Measurements from ENCODE around the gene ASPG. TPM values are rescaled to one million over a fixed set of nuclear protein-coding genes. Genes with fewer than 3 reads are reported as not detected.

The ASPG gene
- total RNA-seq, 3 donors from 2014 or later (not counting 1 experiment from before 2014, with no cell fraction given), result not detected

DNA sequence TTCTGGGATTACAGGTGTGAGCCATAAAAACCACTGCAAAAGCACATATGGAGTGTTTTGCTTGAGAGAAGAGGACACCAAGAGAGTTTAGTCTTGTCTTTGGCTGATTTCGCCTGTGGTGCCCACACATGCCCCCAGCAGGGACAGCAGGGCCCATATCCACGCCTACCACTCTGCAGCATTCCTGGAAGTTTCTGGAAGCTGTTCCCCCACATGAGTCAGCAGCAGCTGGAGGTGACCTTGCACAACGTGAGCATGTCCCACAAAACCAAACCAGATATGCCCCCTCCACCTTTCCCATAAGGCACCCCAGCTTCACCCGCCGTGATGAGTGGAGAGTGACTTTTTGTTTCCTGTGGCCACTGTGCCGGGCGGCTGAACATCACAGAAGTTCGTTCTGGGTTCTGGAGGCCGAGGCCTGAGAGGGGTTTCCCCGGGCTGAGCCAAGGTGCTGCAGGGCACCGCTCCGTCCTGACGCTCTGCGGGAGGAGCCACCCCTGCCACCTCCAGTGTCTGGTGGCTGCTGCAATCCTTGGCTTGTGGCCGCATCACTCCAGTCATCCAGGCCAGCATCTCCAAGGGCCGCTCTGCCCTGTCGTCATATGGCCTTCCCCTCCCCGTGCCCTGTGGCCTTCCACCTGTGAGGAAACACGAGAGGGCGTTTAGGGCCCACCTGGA, 4.7 kb downstream of the ASPG start:
- Histone ChIP-seq H3K9me3 (ENCODE audit: control insufficient read depth, insufficient read depth, low read length) (no peaks in the 10 kb centered on the region), H3K4me1 (ENCODE audit: control insufficient read depth, insufficient read depth, low read length) (peaks cover 15% of the 10 kb centered on the region), H3K27me3 (ENCODE audit: control insufficient read depth, insufficient read depth, low read length) (no peaks in the 10 kb centered on the region), H3K27ac (ENCODE audit: low read length) (no peak overlapping the region), H3K4me3 (ENCODE audit: low read length) (no peak overlapping the region), H3K36me3 (ENCODE audit: control insufficient read depth, insufficient read depth, low read length) (no peaks in the 10 kb centered on the region)
- no peak overlapping the region for H3K27ac Mint-ChIP-seq
- intact Hi-C loops (cut with micrococcal nuclease), result loop anchor here (5.0 kb wide), 1 partner anchor 472 kb away; no protein-coding TSS in a partner anchor
- no peaks in the 10 kb centered on the region for H3K36me3 Mint-ChIP-seq
- no peaks in the 10 kb centered on the region for H3K9me3 Mint-ChIP-seq
- TF ChIP-seq, protein P1, sequence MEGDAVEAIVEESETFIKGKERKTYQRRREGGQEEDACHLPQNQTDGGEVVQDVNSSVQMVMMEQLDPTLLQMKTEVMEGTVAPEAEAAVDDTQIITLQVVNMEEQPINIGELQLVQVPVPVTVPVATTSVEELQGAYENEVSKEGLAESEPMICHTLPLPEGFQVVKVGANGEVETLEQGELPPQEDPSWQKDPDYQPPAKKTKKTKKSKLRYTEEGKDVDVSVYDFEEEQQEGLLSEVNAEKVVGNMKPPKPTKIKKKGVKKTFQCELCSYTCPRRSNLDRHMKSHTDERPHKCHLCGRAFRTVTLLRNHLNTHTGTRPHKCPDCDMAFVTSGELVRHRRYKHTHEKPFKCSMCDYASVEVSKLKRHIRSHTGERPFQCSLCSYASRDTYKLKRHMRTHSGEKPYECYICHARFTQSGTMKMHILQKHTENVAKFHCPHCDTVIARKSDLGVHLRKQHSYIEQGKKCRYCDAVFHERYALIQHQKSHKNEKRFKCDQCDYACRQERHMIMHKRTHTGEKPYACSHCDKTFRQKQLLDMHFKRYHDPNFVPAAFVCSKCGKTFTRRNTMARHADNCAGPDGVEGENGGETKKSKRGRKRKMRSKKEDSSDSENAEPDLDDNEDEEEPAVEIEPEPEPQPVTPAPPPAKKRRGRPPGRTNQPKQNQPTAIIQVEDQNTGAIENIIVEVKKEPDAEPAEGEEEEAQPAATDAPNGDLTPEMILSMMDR (IDR thresholded peaks at IDR 0.05), result no peak
- no peak overlapping the region for H3K4me3 Mint-ChIP-seq
- 87% methylated on average over 20 of the region's 20 CpGs for WGBS (ENCODE audit: insufficient coverage)
- H3K4me1 Mint-ChIP-seq, result peaks cover 5 to 7% of the 10 kb centered on the region in 2 donors
- H3K27me3 Mint-ChIP-seq (ENCODE audit: low read depth in 2 of 2), result peaks cover 0 to 3% of the 10 kb centered on the region in 2 donors
- ATAC-seq (no peak), DNase-seq (no peak)

DNA sequence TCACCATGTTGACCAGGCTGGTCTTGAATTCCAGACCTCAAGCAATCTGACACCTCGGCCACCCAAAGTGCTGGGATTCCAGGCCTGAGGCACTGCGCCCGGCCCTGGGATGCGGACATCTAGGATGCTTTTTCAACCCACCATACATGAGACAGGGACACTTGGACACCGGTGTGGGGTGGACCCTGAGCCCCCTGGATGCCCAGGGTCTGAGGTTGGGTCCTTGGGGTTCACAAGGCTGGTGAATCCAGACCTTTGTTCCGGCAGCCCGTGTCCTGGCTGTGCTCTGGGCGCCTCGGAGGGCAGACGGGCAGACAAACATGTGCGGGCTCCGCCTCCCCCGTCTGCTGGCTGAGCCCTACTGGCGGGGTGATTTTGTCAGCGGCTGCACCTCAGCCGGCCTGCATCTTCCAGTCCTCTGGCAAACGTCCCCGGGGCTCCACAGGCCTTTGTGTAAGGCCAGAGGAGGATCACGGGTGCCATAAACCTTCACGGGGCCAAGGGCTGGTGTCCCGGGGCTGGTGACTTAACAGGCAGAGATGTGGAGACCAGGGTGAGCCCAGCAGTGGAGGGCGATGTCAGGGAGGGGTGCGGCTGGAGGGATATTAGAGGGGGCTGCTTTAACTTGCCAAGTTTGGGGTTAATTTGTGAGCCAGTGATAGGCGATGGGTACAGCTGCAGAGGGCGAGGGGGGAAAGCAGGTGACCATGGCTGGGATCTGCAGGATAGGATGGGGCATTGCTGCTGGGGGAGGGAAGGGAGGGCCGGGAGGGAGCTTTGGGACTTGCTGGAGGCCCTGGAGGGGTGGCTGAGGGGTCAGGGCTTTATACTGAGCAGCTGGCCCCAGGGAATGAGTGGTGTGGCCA, 5.8 kb downstream of the ASPG start:
- H3K27me3 Mint-ChIP-seq (ENCODE audit: low read depth in 2 of 2), result peaks cover 0 to 3% of the 10 kb centered on the region in 2 donors
- DNase-seq, result no peak
- no peak overlapping the region for H3K27ac Mint-ChIP-seq
- H3K36me3 ChIP-seq (ENCODE audit: control insufficient read depth, insufficient read depth, low read length), result no peaks in the 10 kb centered on the region
- intact Hi-C loops (cut with micrococcal nuclease), result loop anchor here (5.0 kb wide), 1 partner anchor 471 kb away; no protein-coding TSS in a partner anchor
- WGBS (ENCODE audit: insufficient coverage), result 80% methylated on average over 26 of the region's 26 CpGs
- no peaks in the 10 kb centered on the region for H3K9me3 Mint-ChIP-seq
- no peak overlapping the region for H3K4me3 Mint-ChIP-seq
- H3K4me3 ChIP-seq (ENCODE audit: low read length), result no peak overlapping the region
- no peaks in the 10 kb centered on the region for H3K36me3 Mint-ChIP-seq
- TF ChIP-seq, protein P1 (IDR thresholded peaks at IDR 0.05), result no peak
- H3K27ac ChIP-seq (ENCODE audit: low read length), result no peak overlapping the region
- H3K4me1 Mint-ChIP-seq, result peaks cover 5 to 7% of the 10 kb centered on the region in 2 donors
- no peak for ATAC-seq
- no peaks in the 10 kb centered on the region for H3K27me3 ChIP-seq (ENCODE audit: control insufficient read depth, insufficient read depth, low read length)
- peaks cover 11% of the 10 kb centered on the region for H3K4me1 ChIP-seq (ENCODE audit: control insufficient read depth, insufficient read depth, low read length)
- no peaks in the 10 kb centered on the region for H3K9me3 ChIP-seq (ENCODE audit: control insufficient read depth, insufficient read depth, low read length)

DNA sequence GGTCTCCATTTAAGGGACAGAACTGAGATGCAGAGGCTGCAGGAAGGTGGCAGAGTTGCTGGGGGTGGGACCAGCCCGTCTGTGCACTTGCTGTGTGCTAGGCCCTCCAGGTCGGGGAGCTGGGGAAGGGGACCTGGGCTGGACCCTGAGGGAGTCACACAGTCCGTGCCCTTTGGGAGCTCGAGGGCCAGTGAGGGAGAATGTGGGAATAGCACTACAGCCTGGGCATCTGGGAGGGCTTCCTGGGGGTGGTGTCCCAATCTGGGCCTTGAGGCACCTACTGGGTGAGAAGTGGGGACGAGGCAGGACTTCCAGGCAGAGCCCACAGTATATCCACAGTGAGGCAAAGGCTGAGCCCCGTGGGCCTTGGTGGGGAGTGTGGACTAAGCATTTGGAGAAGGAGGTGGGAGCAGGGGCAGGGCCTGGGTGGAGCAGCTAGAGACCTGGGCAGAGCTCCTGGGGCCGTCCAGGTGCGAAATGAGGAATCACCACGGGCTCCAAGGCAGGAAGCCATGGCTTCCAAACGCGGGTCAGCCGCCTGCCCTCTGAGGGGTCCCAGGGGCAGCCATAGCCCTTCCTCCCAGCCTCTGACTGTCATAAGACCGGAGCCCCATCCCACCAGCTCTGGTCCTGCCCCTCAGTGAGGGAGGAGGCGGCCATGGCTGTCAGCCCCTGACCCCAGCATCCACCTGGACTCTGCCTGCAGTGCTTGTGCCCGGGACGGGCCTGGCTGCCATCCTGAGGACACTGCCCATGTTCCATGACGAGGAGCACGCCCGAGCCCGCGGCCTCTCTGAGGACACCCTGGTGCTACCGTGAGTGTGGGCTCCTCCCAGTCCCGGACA, 6.6 kb downstream of the ASPG start:
- H3K4me3 Mint-ChIP-seq, result no peak overlapping the region
- DNase-seq (no peak), ATAC-seq (no peak)
- H3K36me3 Mint-ChIP-seq, result no peaks in the 10 kb centered on the region
- H3K27me3 Mint-ChIP-seq (ENCODE audit: low read depth in 2 of 2), result peaks cover 0 to 3% of the 10 kb centered on the region in 2 donors
- WGBS (ENCODE audit: insufficient coverage), result 84% methylated on average over 23 of the region's 23 CpGs
- Histone ChIP-seq H3K27me3 (ENCODE audit: control insufficient read depth, insufficient read depth, low read length) (no peaks in the 10 kb centered on the region), H3K27ac (ENCODE audit: low read length) (no peak overlapping the region), H3K9me3 (ENCODE audit: control insufficient read depth, insufficient read depth, low read length) (no peaks in the 10 kb centered on the region), H3K4me3 (ENCODE audit: low read length) (no peak overlapping the region), H3K36me3 (ENCODE audit: control insufficient read depth, insufficient read depth, low read length) (no peaks in the 10 kb centered on the region), H3K4me1 (ENCODE audit: control insufficient read depth, insufficient read depth, low read length) (peaks cover 11% of the 10 kb centered on the region)
- peaks cover 5 to 7% of the 10 kb centered on the region in 2 donors for H3K4me1 Mint-ChIP-seq
- H3K9me3 Mint-ChIP-seq, result no peaks in the 10 kb centered on the region
- intact Hi-C loops (cut with micrococcal nuclease), result loop anchor here (5.0 kb wide), 1 partner anchor 470 kb away; no protein-coding TSS in a partner anchor
- TF ChIP-seq, protein P1 (IDR thresholded peaks at IDR 0.05), result no peak
- no peak overlapping the region for H3K27ac Mint-ChIP-seq
